Upper lobe of left lung (tissue), 6 donors: Measurements from ENCODE around the gene ATAT1. TPM values are rescaled to one million over a fixed set of nuclear protein-coding genes. Genes with fewer than 3 reads are reported as not detected.
"Not testable (repeated sequence)": the region's sequence is repeated elsewhere in the genome, so short reads cannot be mapped to it uniquely, and the experiment has no call there.

ENCODE experiments used
- ATAC-seq, 2 donors: fragments of 200-7000 bp; cut with Tn5 transposase; one replicate each; pipeline ENCODE4 v1.9.1; 2022; ENCODE audit warnings: mild to moderate bottlenecking in 2 of 2, moderate library complexity in 2 of 2; ENCODE audit not compliant: low FRiP score in 2 of 2
- DNase-seq, 2 donors: peaks; one replicate each; pipeline ENCODE4 v3.0.0-alpha.2; 2019 to 2020
- H3K27ac ChIP-seq, 4 donors: fragments of 200-600 bp; sonication (generic); one replicate each; pipeline ENCODE4 v1.5.1; 2016 to 2019
- H3K27me3 ChIP-seq, 4 donors: fragments of 200-600 bp; sonication (generic); one replicate each; pipeline ENCODE4 v1.5.1; 2017 to 2019
- H3K36me3 ChIP-seq, 4 donors: fragments of 200-600 bp; sonication (generic); one replicate each; pipeline ENCODE4 v1.5.1; 2016 to 2019
- H3K4me1 ChIP-seq, 4 donors: fragments of 200-600 bp; sonication (generic); one replicate each; pipeline ENCODE4 v1.5.1; 2018 to 2019
- H3K4me3 ChIP-seq, 4 donors: fragments of 200-600 bp; sonication (generic); one replicate each; pipeline ENCODE4 v1.5.1; 2017 to 2019; ENCODE audit warnings: mild to moderate bottlenecking in 2 of 4, moderate library complexity in 1 of 4
- H3K9me3 ChIP-seq, 4 donors: fragments of 200-600 bp; sonication (generic); one replicate each; pipeline ENCODE4 v1.5.1; 2018 to 2019
- CTCF ChIP-seq, 6 experiments: fragments of 450-650 bp in 4 of 6; fragments of 200-600 bp in 2 of 6; sonication (generic) in 2 of 6; IDR thresholded peaks; one replicate each; pipeline ENCODE4 v1.5.1; 2016 to 2019; ENCODE audit warnings: antibody characterized with exemption in 6 of 6
- EP300 ChIP-seq, 4 donors: sonication (generic); formaldehyde crosslinking; IDR thresholded peaks; one replicate each; pipeline ENCODE4 v1.5.1; 2017; ENCODE audit warnings: antibody characterized with exemption in 4 of 4, control low read depth in 2 of 4
- POLR2A ChIP-seq, 4 donors: fragments of 450-650 bp; IDR thresholded peaks; one replicate each; pipeline ENCODE4 v1.5.1; 2016 to 2017; ENCODE audit warnings: antibody characterized with exemption in 4 of 4, mild to moderate bottlenecking in 2 of 4
- POLR2AphosphoS5 ChIP-seq, 2 donors: sonication (generic); formaldehyde crosslinking; IDR thresholded peaks; one replicate each; pipeline ENCODE4 v1.5.1; 2017; ENCODE audit warnings: antibody characterized with exemption in 2 of 2
- WGBS, 2 donors: methylation state at CpG; one replicate each; pipeline ENCODE4 v1.1.5; 2017 to 2018; 5-methylcytosine and 5-hydroxymethylcytosine counted together
- total RNA-seq, 6 donors: library from RNA; depleted of rRNA in 4 of 6; stranded (reverse); fragments of >200 nt in 4 of 6; gene quantifications; one replicate each; pipeline versions ENCODE4 v1.1.0 to v1.2.1, GENCODE V29; 2016 to 2021
- donor health status: DM: no; HTN: no; CAD: no; lungs with moderate emphysema.
- donor health status: DM: no; HTN: yes; CAD: no; lungs with severe emphysema.

Gene ATAT1
- total RNA-seq, 6 donors from 2014 or later: 3.1 to 36.7 (median 6.2) TPM

- no peak overlapping the region for H3K27ac ChIP-seq
- no peaks in the 10 kb centered on the region for H3K4me1 ChIP-seq
- 92 to 95% methylated on average over 34 of the region's 34 CpGs for WGBS, 2 donors
- no peaks in the 10 kb centered on the region for H3K27me3 ChIP-seq
- no peak overlapping the region for H3K4me3 ChIP-seq
- DNase-seq (peak in 1 of 2 donors; percentile 56), ATAC-seq (no peak)
- no peaks in the 10 kb centered on the region for H3K9me3 ChIP-seq
- TF ChIP-seq POLR2A (IDR thresholded peaks at IDR 0.05): no peak
- no peak for TF ChIP-seq POLR2AphosphoS5 (IDR thresholded peaks at IDR 0.05)
- TF ChIP-seq CTCF (IDR thresholded peaks at IDR 0.05): no peak
- TF ChIP-seq EP300 (IDR thresholded peaks at IDR 0.05): no peak
- H3K36me3 ChIP-seq: peaks cover 27 to 100% (median 84%) of the 10 kb centered on the region in 4 donors
Measured at GRCh38 chr6:30664994-30665767, 38.5 kb downstream of the ATAT1 start.

GRCh38 chr6:30666300-30666699 lies 39.6 kb downstream of the ATAT1 start:
- H3K4me3 ChIP-seq, H3K9me3 ChIP-seq, H3K27ac ChIP-seq, ATAC-seq, H3K27me3 ChIP-seq, H3K4me1 ChIP-seq, DNase-seq: not testable (repeated sequence)
- 90 to 100% methylated on average over 2 of the region's 2 CpGs for WGBS, 2 donors
- peaks cover 25 to 98% (median 77%) of the 10 kb centered on the region in 4 donors for H3K36me3 ChIP-seq

- Histone ChIP-seq H3K36me3 (peaks cover 0 to 54% (median 33%) of the 10 kb centered on the region in 4 donors), H3K4me1 (peaks cover 18 to 25% (median 18%) of the 10 kb centered on the region in 4 donors), H3K27me3 (no peaks in the 10 kb centered on the region), H3K27ac (no peak overlapping the region), H3K4me3 (peak overlapping the region in 1 of 4 donors; percentile 95), H3K9me3 (no peaks in the 10 kb centered on the region)
- DNase-seq: peak in 1 of 2 donors; percentile 62
- no peak for ATAC-seq
- WGBS, 2 donors: 83 to 90% methylated on average over 26 to 27 of the region's 27 CpGs
- no peak for TF ChIP-seq POLR2AphosphoS5 (IDR thresholded peaks at IDR 0.05)
Measured at GRCh38 chr6:30670760-30671527, 44.3 kb downstream of the ATAT1 start.

- Histone ChIP-seq H3K4me1 (peaks cover 18 to 25% (median 18%) of the 10 kb centered on the region in 4 donors), H3K27ac (peak within 1 kb of the TSS; percentile 66 to 90 (median 82)), H3K9me3 (no peaks in the 10 kb centered on the region), H3K36me3 (peaks cover 4 to 54% (median 39%) of the 10 kb centered on the region in 4 donors), H3K4me3 (peak within 1 kb of the TSS; percentile 82 to 98 (median 90)), H3K27me3 (no peaks in the 10 kb centered on the region)
- ATAC-seq: peak; percentile 95 to 97
- WGBS, 2 donors: 1% methylated on average over 23 to 47 of the region's 57 CpGs
- peak; percentile 82 to 90 for TF ChIP-seq POLR2AphosphoS5 (IDR thresholded peaks at IDR 0.05)
- no peak for TF ChIP-seq EP300 (IDR thresholded peaks at IDR 0.05)
- peak; percentile 79 to 90 (median 84) for TF ChIP-seq CTCF (IDR thresholded peaks at IDR 0.05)
- TF ChIP-seq POLR2A (IDR thresholded peaks at IDR 0.05): peak in 2 of 4 donors; percentile 38 to 69
- DNase-seq: peak; percentile 92 to 94
Measured at GRCh38 chr6:30672445-30673253, 46.0 kb downstream of the ATAT1 start, which contains the start of gene DHX16. Gene DHX16 (minus strand): TSS chr6:30673006. CDS start chr6:30672841, 165 bp downstream.

- no peak for TF ChIP-seq CTCF (IDR thresholded peaks at IDR 0.05)
- TF ChIP-seq EP300 (IDR thresholded peaks at IDR 0.05): no peak
- no peak for TF ChIP-seq POLR2A (IDR thresholded peaks at IDR 0.05)
- no peak for TF ChIP-seq POLR2AphosphoS5 (IDR thresholded peaks at IDR 0.05)
- Histone ChIP-seq H3K9me3 (no peaks in the 10 kb centered on the region), H3K36me3 (peaks cover 4 to 55% (median 29%) of the 10 kb centered on the region in 4 donors), H3K4me3 (no peak overlapping the region), H3K27ac (no peak overlapping the region), H3K27me3 (no peaks in the 10 kb centered on the region), H3K4me1 (peaks cover 39 to 47% (median 41%) of the 10 kb centered on the region in 4 donors)
- 90 to 92% methylated on average over 7 to 10 of the region's 10 CpGs for WGBS, 2 donors
- ATAC-seq (no peak), DNase-seq (no peak)
Measured at GRCh38 chr6:30676660-30677285, 50.1 kb downstream of the ATAT1 start.
